K562 (cell line): ENCODE data around the gene DCST1. TPM values are rescaled to one million over a fixed set of nuclear protein-coding genes. Genes with fewer than 3 reads are reported as not detected.

Source experiments
- CBFB ChIP-seq: sonication (generic); formaldehyde crosslinking; IDR thresholded peaks from 2 replicates; pipeline ENCODE4 v1.4.0; 2020; ENCODE audit warnings: mild to moderate bottlenecking, missing genetic modification reagents
- ELF2 ChIP-seq: fragments of 250-450 bp; sonication (Bioruptor Pico); IDR thresholded peaks from 2 replicates; pipeline ENCODE4 v1.5.0; 2021; ENCODE audit warnings: mild to moderate bottlenecking
- ESRRB ChIP-seq: fragments of 250-450 bp; sonication (Bioruptor Pico); IDR thresholded peaks from 2 replicates; pipeline ENCODE4 v1.5.0; 2020; ENCODE audit warnings: mild to moderate bottlenecking, moderate library complexity, borderline replicate concordance
- KLF16 ChIP-seq: IDR thresholded peaks from 2 replicates; pipeline ENCODE4 v1.6.1; 2016; ENCODE audit warnings: antibody characterized with exemption
- L3MBTL2 ChIP-seq: fragments of 450-650 bp; IDR thresholded peaks from 2 replicates; pipeline ENCODE4 v1.6.1; 2016; ENCODE audit warnings: mild to moderate bottlenecking, moderate library complexity
- ZBTB1 ChIP-seq: sonication (generic); formaldehyde crosslinking; IDR thresholded peaks from 2 replicates; pipeline ENCODE4 v1.8.1; 2023; ENCODE audit warnings: missing genetic modification reagents, low read depth, mild to moderate bottlenecking, borderline replicate concordance
- ZNF239 ChIP-seq: fragments of 250-450 bp; sonication (Bioruptor Pico); IDR thresholded peaks from 2 replicates; pipeline ENCODE4 v1.4.0; 2020; ENCODE audit warnings: mild to moderate bottlenecking
- ZNF347 ChIP-seq: fragments of 450-650 bp; formaldehyde crosslinking; IDR thresholded peaks from 2 replicates; pipeline ENCODE4 v1.4.0; 2020; ENCODE audit warnings: low read depth, mild to moderate bottlenecking, moderate library complexity
- ZNF41 ChIP-seq: fragments of 250-450 bp; sonication (Bioruptor Pico); conservative IDR thresholded peaks from 2 replicates; pipeline ENCODE4 v1.4.0; 2020; ENCODE audit warnings: mild to moderate bottlenecking
- ZNF444 ChIP-seq: fragments of 250-450 bp; sonication (Bioruptor Pico); IDR thresholded peaks from 2 replicates; pipeline ENCODE4 v1.4.0; 2020; ENCODE audit warnings: mild to moderate bottlenecking, moderate library complexity
- ZNF583 ChIP-seq: fragments of 250-450 bp; sonication (Bioruptor Pico); IDR thresholded peaks from 2 replicates; pipeline ENCODE4 v1.4.0; 2020
- ZNF766 ChIP-seq: fragments of 200-800 bp; sonication (Bioruptor generic); conservative IDR thresholded peaks from 2 replicates; pipeline ENCODE4 v1.6.1; 2016; ENCODE audit warnings: missing genetic modification characterization, missing compliant biosample characterization
- polyA plus RNA-seq, 8 experiments: library from polyadenylated mRNA; depleted of rRNA in 4 of 8; stranded (reverse) in 5 of 8; unstranded in 3 of 8; fragments of >200 nt; fragmentation: Nextera tagmentation in 2 of 8; fragmentation: Illumina TruSeq in 1 of 8; extraction: Ambion mirVana in 2 of 8; extraction: Trizol in 1 of 8; gene quantifications; 2 replicates each; pipeline versions ENCODE4 v1.2.1 to v1.2.3, GENCODE V29; 2011 to 2014; ENCODE audit warnings: inconsistent platforms in 1 of 8, missing spikeins in 1 of 8
- total RNA-seq, 7 experiments: library from RNA; depleted of rRNA in 6 of 7; stranded (reverse); fragments of >200 nt in 6 of 7; fragmentation: Illumina TruSeq in 2 of 7; extraction: Trizol in 2 of 7; gene quantifications; 2 replicates each; pipeline versions ENCODE4 v1.2.1 to v1.2.3, GENCODE V29; 2011 to 2021; ENCODE audit warnings: low replicate concordance in 1 of 7
- TF ChIP-seq, protein P1 (sequence below): fragments of 250-450 bp; sonication (Bioruptor Pico); IDR thresholded peaks from 2 replicates; pipeline ENCODE4 v1.8.0; 2022; ENCODE audit warnings: moderate library complexity, mild to moderate bottlenecking, inconsistent platforms
- TF ChIP-seq, protein P2 (sequence below): fragments of 450-650 bp; IDR thresholded peaks from 2 replicates; pipeline ENCODE4 v1.6.1; 2016; ENCODE audit warnings: low read depth
- TF ChIP-seq, protein P3 (sequence below): sonication (generic); formaldehyde crosslinking; IDR thresholded peaks from 2 replicates; pipeline ENCODE4 v1.8.0; 2022; ENCODE audit warnings: mild to moderate bottlenecking, missing genetic modification reagents
- TF ChIP-seq, protein P4 (sequence below): fragments of 450-650 bp; conservative IDR thresholded peaks from 2 replicates; pipeline ENCODE4 v1.6.1; 2016; ENCODE audit warnings: missing genetic modification characterization, low read depth, mild to moderate bottlenecking, missing compliant biosample characterization, moderate library complexity

The DCST1 gene
- total and polyA plus RNA-seq, 9 of the 15 experiments (the other 6 are each of a cell fraction or from before 2014, with no cell fraction given), result not detected

DNA sequence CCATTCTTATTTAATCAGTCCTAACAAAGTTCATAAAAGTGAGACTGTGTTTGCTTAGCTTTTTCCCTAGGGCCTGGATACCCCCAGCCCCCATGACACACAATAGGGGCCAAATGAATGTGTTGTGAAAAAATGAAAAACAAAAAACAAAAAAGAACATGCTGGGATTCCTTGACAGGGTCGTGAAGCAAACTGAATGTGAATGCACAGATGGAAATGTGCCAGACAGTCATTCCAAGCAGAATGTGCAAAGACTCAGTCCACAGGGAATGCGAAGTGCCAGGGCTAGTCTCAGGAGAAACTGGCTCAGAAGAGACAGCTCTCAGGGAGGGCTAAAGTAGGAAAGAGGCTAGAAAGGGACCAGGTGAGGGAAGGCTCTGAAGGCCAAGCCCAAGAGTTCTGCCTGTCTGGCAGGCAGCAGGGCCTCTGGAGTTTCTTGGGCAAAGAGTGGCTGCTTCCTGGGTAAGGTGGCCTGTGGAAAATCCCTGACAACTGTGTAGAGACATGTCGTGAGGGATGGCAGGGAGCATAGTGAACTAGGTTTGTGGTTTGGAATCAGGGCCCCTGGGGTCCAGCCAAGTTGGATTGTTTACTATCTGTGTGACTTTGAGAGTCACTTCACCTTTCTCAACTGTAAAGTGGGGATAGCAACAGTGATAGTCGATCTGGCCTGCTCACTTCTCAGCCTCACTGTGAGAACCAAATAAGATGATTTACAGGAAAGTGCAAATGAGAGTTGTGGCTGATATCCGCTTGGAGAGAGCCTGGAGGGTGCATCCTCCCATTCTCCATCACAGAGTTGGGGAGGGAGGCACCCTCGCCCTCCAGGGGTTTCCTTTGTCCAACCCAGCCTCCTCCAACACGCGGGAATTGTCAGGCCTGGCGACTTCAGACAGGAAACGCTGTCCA, 16.3 kb downstream of the DCST1 start (continued):
- TF ChIP-seq, protein P1, sequence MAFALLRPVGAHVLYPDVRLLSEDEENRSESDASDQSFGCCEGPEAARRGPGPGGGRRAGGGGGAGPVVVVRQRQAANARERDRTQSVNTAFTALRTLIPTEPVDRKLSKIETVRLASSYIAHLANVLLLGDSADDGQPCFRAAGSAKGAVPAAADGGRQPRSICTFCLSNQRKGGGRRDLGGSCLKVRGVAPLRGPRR (CRISPR knock-in tag), result no peak
- no peak for TF ChIP-seq ESRRB (CRISPR knock-in tag)
- no peak for TF ChIP-seq KLF16
- TF ChIP-seq, protein P2, sequence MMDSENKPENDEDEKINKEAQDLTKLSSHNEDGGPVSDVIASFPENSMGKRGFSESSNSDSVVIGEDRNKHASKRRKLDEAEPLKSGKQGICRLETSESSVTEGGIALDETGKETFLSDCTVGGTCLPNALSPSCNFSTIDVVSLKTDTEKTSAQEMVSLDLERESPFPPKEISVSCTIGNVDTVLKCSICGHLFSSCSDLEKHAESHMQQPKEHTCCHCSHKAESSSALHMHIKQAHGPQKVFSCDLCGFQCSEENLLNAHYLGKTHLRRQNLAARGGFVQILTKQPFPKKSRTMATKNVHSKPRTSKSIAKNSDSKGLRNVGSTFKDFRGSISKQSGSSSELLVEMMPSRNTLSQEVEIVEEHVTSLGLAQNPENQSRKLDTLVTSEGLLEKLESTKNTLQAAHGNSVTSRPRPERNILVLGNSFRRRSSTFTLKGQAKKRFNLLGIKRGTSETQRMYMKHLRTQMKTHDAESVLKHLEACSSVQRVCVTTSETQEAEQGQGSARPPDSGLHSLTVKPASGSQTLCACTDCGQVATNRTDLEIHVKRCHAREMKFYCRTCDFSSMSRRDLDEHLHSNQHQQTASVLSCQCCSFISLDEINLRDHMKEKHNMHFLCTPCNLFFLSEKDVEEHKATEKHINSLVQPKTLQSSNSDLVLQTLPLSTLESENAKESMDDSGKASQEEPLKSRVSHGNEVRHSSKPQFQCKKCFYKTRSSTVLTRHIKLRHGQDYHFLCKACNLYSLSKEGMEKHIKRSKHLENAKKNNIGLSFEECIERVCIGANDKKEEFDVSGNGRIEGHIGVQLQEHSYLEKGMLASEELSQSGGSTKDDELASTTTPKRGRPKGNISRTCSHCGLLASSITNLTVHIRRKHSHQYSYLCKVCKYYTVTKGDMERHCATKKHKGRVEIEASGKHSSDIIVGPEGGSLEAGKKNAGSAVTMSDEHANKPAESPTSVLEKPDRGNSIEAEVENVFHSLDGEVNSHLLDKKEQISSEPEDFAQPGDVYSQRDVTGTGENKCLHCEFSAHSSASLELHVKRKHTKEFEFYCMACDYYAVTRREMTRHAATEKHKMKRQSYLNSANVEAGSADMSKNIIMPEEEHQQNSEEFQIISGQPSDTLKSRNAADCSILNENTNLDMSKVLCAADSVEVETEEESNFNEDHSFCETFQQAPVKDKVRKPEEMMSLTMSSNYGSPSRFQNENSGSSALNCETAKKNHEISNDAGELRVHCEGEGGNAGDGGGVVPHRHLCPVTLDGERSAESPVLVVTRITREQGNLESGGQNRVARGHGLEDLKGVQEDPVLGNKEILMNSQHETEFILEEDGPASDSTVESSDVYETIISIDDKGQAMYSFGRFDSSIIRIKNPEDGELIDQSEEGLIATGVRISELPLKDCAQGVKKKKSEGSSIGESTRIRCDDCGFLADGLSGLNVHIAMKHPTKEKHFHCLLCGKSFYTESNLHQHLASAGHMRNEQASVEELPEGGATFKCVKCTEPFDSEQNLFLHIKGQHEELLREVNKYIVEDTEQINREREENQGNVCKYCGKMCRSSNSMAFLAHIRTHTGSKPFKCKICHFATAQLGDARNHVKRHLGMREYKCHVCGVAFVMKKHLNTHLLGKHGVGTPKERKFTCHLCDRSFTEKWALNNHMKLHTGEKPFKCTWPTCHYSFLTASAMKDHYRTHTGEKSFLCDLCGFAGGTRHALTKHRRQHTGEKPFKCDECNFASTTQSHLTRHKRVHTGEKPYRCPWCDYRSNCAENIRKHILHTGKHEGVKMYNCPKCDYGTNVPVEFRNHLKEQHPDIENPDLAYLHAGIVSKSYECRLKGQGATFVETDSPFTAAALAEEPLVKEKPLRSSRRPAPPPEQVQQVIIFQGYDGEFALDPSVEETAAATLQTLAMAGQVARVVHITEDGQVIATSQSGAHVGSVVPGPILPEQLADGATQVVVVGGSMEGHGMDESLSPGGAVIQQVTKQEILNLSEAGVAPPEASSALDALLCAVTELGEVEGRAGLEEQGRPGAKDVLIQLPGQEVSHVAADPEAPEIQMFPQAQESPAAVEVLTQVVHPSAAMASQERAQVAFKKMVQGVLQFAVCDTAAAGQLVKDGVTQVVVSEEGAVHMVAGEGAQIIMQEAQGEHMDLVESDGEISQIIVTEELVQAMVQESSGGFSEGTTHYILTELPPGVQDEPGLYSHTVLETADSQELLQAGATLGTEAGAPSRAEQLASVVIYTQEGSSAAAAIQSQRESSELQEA, result no peak
- no peak for TF ChIP-seq ZBTB1 (CRISPR knock-in tag)
- peak; percentile 40; the same call in 1 of the 2 replicates for TF ChIP-seq ZNF239 (CRISPR knock-in tag)
- TF ChIP-seq, protein P3, sequence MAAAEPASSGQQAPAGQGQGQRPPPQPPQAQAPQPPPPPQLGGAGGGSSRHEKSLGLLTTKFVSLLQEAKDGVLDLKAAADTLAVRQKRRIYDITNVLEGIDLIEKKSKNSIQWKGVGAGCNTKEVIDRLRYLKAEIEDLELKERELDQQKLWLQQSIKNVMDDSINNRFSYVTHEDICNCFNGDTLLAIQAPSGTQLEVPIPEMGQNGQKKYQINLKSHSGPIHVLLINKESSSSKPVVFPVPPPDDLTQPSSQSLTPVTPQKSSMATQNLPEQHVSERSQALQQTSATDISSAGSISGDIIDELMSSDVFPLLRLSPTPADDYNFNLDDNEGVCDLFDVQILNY (CRISPR knock-in tag), result peak; percentile 3
- peak; percentile 86 for TF ChIP-seq ZNF583 (CRISPR knock-in tag)
- TF ChIP-seq CBFB (CRISPR knock-in tag), result peak; percentile 17; the same call in 1 of the 2 replicates
- no peak for TF ChIP-seq ELF2
- TF ChIP-seq, protein P4, sequence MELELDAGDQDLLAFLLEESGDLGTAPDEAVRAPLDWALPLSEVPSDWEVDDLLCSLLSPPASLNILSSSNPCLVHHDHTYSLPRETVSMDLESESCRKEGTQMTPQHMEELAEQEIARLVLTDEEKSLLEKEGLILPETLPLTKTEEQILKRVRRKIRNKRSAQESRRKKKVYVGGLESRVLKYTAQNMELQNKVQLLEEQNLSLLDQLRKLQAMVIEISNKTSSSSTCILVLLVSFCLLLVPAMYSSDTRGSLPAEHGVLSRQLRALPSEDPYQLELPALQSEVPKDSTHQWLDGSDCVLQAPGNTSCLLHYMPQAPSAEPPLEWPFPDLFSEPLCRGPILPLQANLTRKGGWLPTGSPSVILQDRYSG, result peak; percentile 66; the same call in 1 of the 2 replicates
- TF ChIP-seq ZNF347 (CRISPR knock-in tag), result no peak
- 0 out of 2 replicates have a peak, but pooled peaks have one; percentile 33 for TF ChIP-seq ZNF444 (CRISPR knock-in tag)
- no peak for TF ChIP-seq ZNF766 (CRISPR knock-in tag)
- TF ChIP-seq ZNF41 (CRISPR knock-in tag), result 0 out of 2 replicates have a peak, but pooled peaks have one; percentile 45
- peak; percentile 97; the same call in 1 of the 2 replicates for TF ChIP-seq L3MBTL2
